Adrenal gland (tissue), 5 donors: ENCODE measurements around the gene DUS1L.

Source experiments
- CTCF ChIP-seq, 6 experiments: fragments of 450-650 bp in 4 of 6; fragments of 200-600 bp in 2 of 6; sonication (generic) in 1 of 6; IDR thresholded peaks; 1 replicate in 5 of 6; 2 replicates in 1 of 6; pipeline versions ENCODE4 v1.5.1 to v1.8.0; 2016 to 2021; ENCODE audit warnings: antibody characterized with exemption in 6 of 6, mild to moderate bottlenecking in 2 of 6, moderate library complexity in 1 of 6
- POLR2A ChIP-seq, 2 donors: fragments of 450-650 bp; IDR thresholded peaks; one replicate each; pipeline ENCODE4 v1.6.1; 2017; ENCODE audit warnings: antibody characterized with exemption in 2 of 2, mild to moderate bottlenecking in 2 of 2, moderate library complexity in 1 of 2
- donor health status: DM: no; HTN: no; CAD: no.

- no peak for TF ChIP-seq CTCF (IDR thresholded peaks at IDR 0.05)
- TF ChIP-seq POLR2A (IDR thresholded peaks at IDR 0.05), result no peak
Observed at GRCh38 chr17:82009413-82009812, 56.2 kb downstream of the DUS1L start.
